Lung (tissue), 12 donors: ENCODE measurements around the gene PARD3. TPM values are rescaled to one million over a fixed set of nuclear protein-coding genes. Genes with fewer than 3 reads are reported as not detected.

Experiments used
- ATAC-seq: fragments of 200-7000 bp; cut with Tn5 transposase; one replicate; pipeline ENCODE4 v1.9.1; 2020; ENCODE audit warnings: moderate number of reproducible peaks; ENCODE audit not compliant: insufficient read depth, low FRiP score
- DNase-seq, 3 donors: peaks; one replicate each; pipeline ENCODE4 v3.0.0-alpha.2; 2013 to 2017
- H3K27ac ChIP-seq, 2 donors: one replicate each; pipeline ENCODE4 v1.5.1; 2013; ENCODE audit warnings: mild to moderate bottlenecking in 2 of 2, moderate library complexity in 2 of 2, control low read depth in 1 of 2, inconsistent platforms in 1 of 2, low read depth in 1 of 2, low read length in 1 of 2
- H3K27me3 ChIP-seq, 3 donors: one replicate each; pipeline ENCODE4 v1.5.1; 2013; ENCODE audit warnings: low read length in 2 of 3; ENCODE audit not compliant: control insufficient read depth in 3 of 3, insufficient read depth in 3 of 3
- H3K36me3 ChIP-seq, 4 donors: one replicate each; pipeline ENCODE4 v1.5.1; 2013; ENCODE audit warnings: low read length in 4 of 4, mild to moderate bottlenecking in 1 of 4, moderate library complexity in 1 of 4; ENCODE audit not compliant: control insufficient read depth in 4 of 4, insufficient read depth in 4 of 4
- H3K4me1 ChIP-seq, 5 donors: one replicate each; pipeline ENCODE4 v1.5.1; 2013; ENCODE audit warnings: low read length in 5 of 5, mild to moderate bottlenecking in 2 of 5, moderate library complexity in 1 of 5; ENCODE audit not compliant: control insufficient read depth in 5 of 5, insufficient read depth in 5 of 5
- H3K4me3 ChIP-seq: one replicate; pipeline ENCODE4 v1.5.1; 2013; ENCODE audit warnings: mild to moderate bottlenecking, control low read depth, moderate library complexity
- H3K9ac ChIP-seq, 2 donors: one replicate each; pipeline ENCODE4 v1.5.1; 2013; ENCODE audit warnings: low read length in 2 of 2, control low read depth in 1 of 2; ENCODE audit not compliant: insufficient read depth in 1 of 2
- H3K9me3 ChIP-seq, 4 donors: one replicate each; pipeline ENCODE4 v1.5.1; 2013; ENCODE audit warnings: low read length in 3 of 4, mild to moderate bottlenecking in 1 of 4, moderate library complexity in 1 of 4; ENCODE audit not compliant: control insufficient read depth in 4 of 4, insufficient read depth in 3 of 4
- WGBS, 2 donors: extraction: QIAGEN DNeasy Blood & Tissue Kit; methylation state at CpG; one replicate each; pipeline ENCODE4 v1.1.7; 2013; 5-methylcytosine and 5-hydroxymethylcytosine counted together
- polyA plus RNA-seq, 2 donors: library from polyadenylated mRNA; stranded (reverse); fragments of 200-250 nt; gene quantifications; one replicate each; pipeline ENCODE4 v1.2.1, GENCODE V29; 2013
- total RNA-seq, 2 donors: library from RNA; depleted of rRNA in 1 of 2; stranded (reverse); fragments of >200 nt in 1 of 2; gene quantifications; one replicate each; pipeline ENCODE4 v1.2.1, GENCODE V29; 2014 to 2021
- TF ChIP-seq, protein P1 (sequence below): IDR thresholded peaks from 2 replicates; pipeline ENCODE4 v1.5.1; 2012; ENCODE audit warnings: mild to moderate bottlenecking; ENCODE audit errors: control extremely low read depth, extremely low read depth
- donor health status: control.
- donor health status: control.
- donor health status: Bipolar disorder and iron deficiency.
- donor health status: healthy.
- donor health status: DM: yes; HTN: yes; CAD: no.

PARD3 gene
- total and polyA plus RNA-seq, 4 donors: 10.3 to 69.2 (median 27.6) TPM

DNA sequence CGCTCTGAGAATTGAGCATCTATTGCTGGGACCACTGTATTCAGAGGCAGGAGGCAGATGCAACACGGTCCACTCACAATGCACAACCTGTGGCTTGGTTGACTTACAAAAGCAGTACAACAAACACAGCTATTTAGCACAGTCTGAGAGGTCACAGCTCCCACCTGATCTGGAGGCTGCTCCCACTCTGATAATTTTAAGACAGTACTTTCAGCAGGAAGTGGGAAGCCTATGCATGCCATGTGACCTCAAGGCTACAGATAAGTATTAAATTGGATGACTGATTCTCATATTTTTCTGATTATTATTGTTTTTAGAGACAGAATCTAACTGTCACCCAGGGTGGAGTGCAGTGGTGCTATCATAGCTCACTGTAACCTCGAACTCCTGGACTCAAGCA, 659.3 kb downstream of the PARD3 start:
- Histone ChIP-seq H3K9me3 (no peaks in the 10 kb centered on the region), H3K36me3 (no peaks in the 10 kb centered on the region), H3K27me3 (no peaks in the 10 kb centered on the region), H3K27ac (no peak overlapping the region), H3K4me3 (no peak overlapping the region), H3K4me1 (peaks cover 0 to 1% (median 0%) of the 10 kb centered on the region in 5 donors), H3K9ac (no peak overlapping the region)
- TF ChIP-seq, protein P1, sequence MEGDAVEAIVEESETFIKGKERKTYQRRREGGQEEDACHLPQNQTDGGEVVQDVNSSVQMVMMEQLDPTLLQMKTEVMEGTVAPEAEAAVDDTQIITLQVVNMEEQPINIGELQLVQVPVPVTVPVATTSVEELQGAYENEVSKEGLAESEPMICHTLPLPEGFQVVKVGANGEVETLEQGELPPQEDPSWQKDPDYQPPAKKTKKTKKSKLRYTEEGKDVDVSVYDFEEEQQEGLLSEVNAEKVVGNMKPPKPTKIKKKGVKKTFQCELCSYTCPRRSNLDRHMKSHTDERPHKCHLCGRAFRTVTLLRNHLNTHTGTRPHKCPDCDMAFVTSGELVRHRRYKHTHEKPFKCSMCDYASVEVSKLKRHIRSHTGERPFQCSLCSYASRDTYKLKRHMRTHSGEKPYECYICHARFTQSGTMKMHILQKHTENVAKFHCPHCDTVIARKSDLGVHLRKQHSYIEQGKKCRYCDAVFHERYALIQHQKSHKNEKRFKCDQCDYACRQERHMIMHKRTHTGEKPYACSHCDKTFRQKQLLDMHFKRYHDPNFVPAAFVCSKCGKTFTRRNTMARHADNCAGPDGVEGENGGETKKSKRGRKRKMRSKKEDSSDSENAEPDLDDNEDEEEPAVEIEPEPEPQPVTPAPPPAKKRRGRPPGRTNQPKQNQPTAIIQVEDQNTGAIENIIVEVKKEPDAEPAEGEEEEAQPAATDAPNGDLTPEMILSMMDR: no peak
- ATAC-seq: no peak
- WGBS, 2 donors: 78 to 95% methylated on average over 3 of the region's 3 CpGs
- DNase-seq: no peak

DNA sequence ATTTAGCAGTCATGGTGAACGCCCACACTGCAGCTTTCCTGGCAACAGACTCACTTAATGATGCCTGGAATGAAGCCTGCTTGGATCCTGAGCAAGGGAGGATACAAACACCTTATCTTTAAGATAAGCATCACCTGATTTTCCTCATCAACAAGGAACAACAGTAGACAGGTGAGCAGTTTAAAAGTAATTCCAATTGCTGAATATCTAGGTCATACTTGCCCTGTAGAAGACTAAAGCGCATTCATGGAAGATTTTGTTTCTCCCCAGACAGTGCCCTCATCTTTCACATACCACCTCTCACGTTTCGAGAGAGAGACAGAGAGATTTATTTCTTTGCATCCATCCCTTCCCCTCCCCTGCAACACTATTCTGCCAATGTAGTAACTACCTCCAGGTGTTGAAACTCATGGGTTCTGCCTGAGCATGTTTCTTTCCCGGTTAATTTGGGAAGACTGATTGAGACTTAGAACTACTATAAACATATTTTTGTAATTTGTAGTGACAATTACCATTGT, 660.7 kb downstream of the PARD3 start:
- TF ChIP-seq, protein P1: no peak
- Histone ChIP-seq H3K4me1 (peaks cover 0 to 1% (median 0%) of the 10 kb centered on the region in 5 donors), H3K9me3 (no peaks in the 10 kb centered on the region), H3K36me3 (no peaks in the 10 kb centered on the region), H3K27ac (no peak overlapping the region), H3K9ac (no peak overlapping the region), H3K4me3 (no peak overlapping the region), H3K27me3 (no peaks in the 10 kb centered on the region)
- 81 to 86% methylated on average over 5 of the region's 5 CpGs for WGBS, 2 donors
- no peak for ATAC-seq
- no peak for DNase-seq

- Histone ChIP-seq H3K9ac (no peak overlapping the region), H3K36me3 (no peaks in the 10 kb centered on the region), H3K4me1 (peaks cover 0 to 2% (median 1%) of the 10 kb centered on the region in 5 donors), H3K27ac (no peak overlapping the region), H3K27me3 (no peaks in the 10 kb centered on the region), H3K4me3 (no peak overlapping the region), H3K9me3 (no peaks in the 10 kb centered on the region)
- ATAC-seq (no peak), DNase-seq (no peak)
- TF ChIP-seq, protein P1: no peak
- WGBS, 2 donors: 77 to 87% methylated on average over 4 of the region's 4 CpGs
Observed at GRCh38 chr10:34153663-34154382, 661.3 kb downstream of the PARD3 start.

DNA sequence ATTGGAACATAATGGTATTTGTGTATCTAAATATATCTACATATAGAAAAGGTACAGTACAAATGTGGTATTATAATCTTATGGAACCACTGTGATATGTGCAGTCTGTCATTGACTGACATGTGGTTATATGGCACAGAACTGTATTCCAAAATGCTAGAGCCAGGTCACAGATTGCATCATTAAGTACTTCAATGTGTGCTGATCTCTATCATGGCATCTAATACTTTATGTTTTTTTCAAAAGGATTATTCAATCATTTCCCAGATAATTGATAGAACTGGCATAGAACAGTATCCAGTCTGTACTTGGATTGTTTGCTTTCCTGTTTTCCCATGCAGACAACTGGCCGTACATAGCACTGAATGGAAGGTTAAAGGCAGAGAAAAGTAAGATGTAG, 662.7 kb downstream of the PARD3 start:
- no peaks in the 10 kb centered on the region for H3K36me3 ChIP-seq
- H3K9me3 ChIP-seq: no peaks in the 10 kb centered on the region
- WGBS, 2 donors: 41 to 51% methylated on average over 1 of the region's 1 CpG
- peaks cover 0 to 14% (median 1%) of the 10 kb centered on the region in 5 donors for H3K4me1 ChIP-seq
- H3K27me3 ChIP-seq: no peaks in the 10 kb centered on the region
- no peak for DNase-seq
- no peak overlapping the region for H3K9ac ChIP-seq
- no peak for ATAC-seq
- no peak overlapping the region for H3K27ac ChIP-seq
- H3K4me3 ChIP-seq: no peak overlapping the region
- TF ChIP-seq, protein P1: no peak
